Gastroesophageal sphincter (tissue), 4 donors: Measurements from ENCODE around the gene PODXL2. TPM values are rescaled to one million over a fixed set of nuclear protein-coding genes. Genes with fewer than 3 reads are reported as not detected.

ENCODE experiments used
- ATAC-seq: fragments of 150-250 bp; one replicate; pipeline ENCODE4 v1.9.1; 2016; ENCODE audit warnings: mild to moderate bottlenecking, moderate library complexity
- H3K27ac ChIP-seq, 4 donors: fragments of 200-600 bp; sonication (generic) in 3 of 4; 1 replicate in 3 of 4; 2 replicates in 1 of 4; pipeline ENCODE4 v1.5.1; 2016 to 2019
- H3K27me3 ChIP-seq: fragments of 200-600 bp; sonication (generic); one replicate; pipeline ENCODE4 v1.5.1; 2019
- H3K36me3 ChIP-seq, 2 donors: fragments of 200-600 bp; sonication (generic); one replicate each; pipeline ENCODE4 v1.5.1; 2019; ENCODE audit warnings: control low read depth in 1 of 2
- H3K4me1 ChIP-seq, 3 donors: fragments of 200-600 bp; sonication (generic); 1 replicate in 2 of 3; 2 replicates in 1 of 3; pipeline ENCODE4 v1.5.1; 2016 to 2019; ENCODE audit warnings: control low read depth in 2 of 3
- H3K4me3 ChIP-seq, 2 donors: fragments of 200-600 bp; sonication (generic); one replicate each; pipeline ENCODE4 v1.5.1; 2019; ENCODE audit warnings: mild to moderate bottlenecking in 1 of 2, moderate library complexity in 1 of 2
- H3K9me3 ChIP-seq, 3 donors: fragments of 200-600 bp; sonication (generic); one replicate each; pipeline ENCODE4 v1.5.1; 2017 to 2019; ENCODE audit warnings: control low read depth in 2 of 3
- CTCF ChIP-seq, 4 experiments: fragments of 200-600 bp in 2 of 4; fragments of 450-650 bp in 2 of 4; sonication (generic) in 1 of 4; IDR thresholded peaks; one replicate each; pipeline ENCODE4 v1.5.1; 2017 to 2019; ENCODE audit warnings: antibody characterized with exemption in 4 of 4, mild to moderate bottlenecking in 2 of 4, moderate library complexity in 2 of 4
- EP300 ChIP-seq: sonication (generic); formaldehyde crosslinking; IDR thresholded peaks from one replicate; pipeline ENCODE4 v1.6.1; 2017; ENCODE audit warnings: antibody characterized with exemption, mild to moderate bottlenecking
- POLR2A ChIP-seq, 2 donors: fragments of 450-650 bp; IDR thresholded peaks; one replicate each; pipeline ENCODE4 v1.6.1; 2017; ENCODE audit warnings: antibody characterized with exemption in 2 of 2, mild to moderate bottlenecking in 2 of 2, moderate library complexity in 1 of 2
- POLR2AphosphoS5 ChIP-seq: sonication (generic); formaldehyde crosslinking; IDR thresholded peaks from one replicate; pipeline ENCODE4 v1.6.1; 2017; ENCODE audit warnings: antibody characterized with exemption
- WGBS, 2 donors: methylation state at CpG; one replicate each; pipeline ENCODE4 v1.1.5; 2018; ENCODE audit warnings: low coverage in 1 of 2; 5-methylcytosine and 5-hydroxymethylcytosine counted together
- total RNA-seq, 4 donors: library from RNA; depleted of rRNA; stranded (reverse); fragments of >200 nt; gene quantifications; one replicate each; pipeline ENCODE4 v1.1.0, GENCODE V29; 2016

The PODXL2 gene
- total RNA-seq, 4 donors from 2014 or later, result 1.9 to 2.8 (median 2.3) TPM

DNA sequence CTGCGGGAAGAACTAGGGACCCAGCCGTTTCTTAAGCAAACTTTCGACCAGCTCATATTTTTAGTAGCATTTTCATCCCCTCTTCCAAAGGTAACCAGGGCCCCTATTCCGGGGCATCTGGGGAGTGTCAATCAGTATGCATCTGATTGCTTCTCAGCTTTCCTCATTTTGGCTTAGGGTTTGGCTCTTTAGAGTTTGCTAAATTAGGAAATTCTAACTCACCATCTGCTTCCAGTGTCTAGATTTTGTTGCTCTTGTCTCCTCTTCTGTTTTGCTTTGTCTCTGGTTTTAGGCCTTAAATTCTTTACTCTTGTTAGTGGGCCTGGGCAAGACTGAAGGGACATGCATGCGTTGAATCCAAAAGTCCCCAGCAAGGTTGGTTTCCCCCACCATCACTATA, 34.2 kb downstream of the PODXL2 start:
- Histone ChIP-seq H3K27ac (no peak overlapping the region), H3K4me3 (no peak overlapping the region), H3K27me3 (no peaks in the 10 kb centered on the region), H3K36me3 (no peaks in the 10 kb centered on the region), H3K4me1 (no peaks in the 10 kb centered on the region), H3K9me3 (no peaks in the 10 kb centered on the region)
- WGBS, 2 donors, result 78 to 93% methylated on average over 4 to 5 of the region's 5 CpGs
- TF ChIP-seq POLR2AphosphoS5 (no peak), CTCF (IDR thresholded peaks at IDR 0.05) (no peak), POLR2A (IDR thresholded peaks at IDR 0.05) (no peak), EP300 (no peak)
- no peak for ATAC-seq

GRCh38 chr3:127665165-127665564, 36.2 kb downstream of the PODXL2 start:
- TF ChIP-seq POLR2A (IDR thresholded peaks at IDR 0.05), result no peak
- 49 to 58% methylated on average over 2 of the region's 2 CpGs for WGBS, 2 donors
- no peaks in the 10 kb centered on the region for H3K27me3 ChIP-seq

DNA sequence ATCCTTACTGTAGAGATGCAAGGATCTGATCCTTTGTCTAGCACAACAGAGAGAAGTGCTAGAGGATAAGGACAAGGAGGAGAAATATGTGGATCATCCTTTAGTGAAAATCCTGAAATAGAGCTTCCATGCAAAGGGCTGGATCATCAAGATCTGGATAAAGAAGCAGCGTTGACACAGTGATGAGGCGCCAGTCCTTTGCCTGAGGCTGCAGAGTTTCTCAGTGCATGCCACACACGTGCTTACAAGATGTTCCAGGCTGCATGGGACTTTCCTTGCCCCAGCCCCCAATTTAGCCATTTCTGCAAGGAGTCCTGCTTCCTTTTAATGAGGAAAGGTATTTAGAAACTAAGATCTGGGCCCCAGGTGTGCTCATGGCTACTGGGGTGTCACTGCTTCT, 36.6 kb downstream of the PODXL2 start:
- 90 to 97% methylated on average over 3 of the region's 3 CpGs for WGBS, 2 donors
- no peak for ATAC-seq
- TF ChIP-seq POLR2A (IDR thresholded peaks at IDR 0.05) (no peak), EP300 (no peak)

More at GRCh38 chr3:127665165-127665564, 36.2 kb downstream of the PODXL2 start:
- Histone ChIP-seq H3K36me3 (no peaks in the 10 kb centered on the region), H3K4me1 (no peaks in the 10 kb centered on the region), H3K4me3 (no peak overlapping the region), H3K9me3 (no peaks in the 10 kb centered on the region), H3K27ac (no peak overlapping the region)
- ATAC-seq, result no peak

GRCh38 chr3:127666676-127667075, 37.7 kb downstream of the PODXL2 start:
- 60 to 100% methylated on average over 1 of the region's 2 CpGs for WGBS, 2 donors

More for the DNA sequence above, 36.6 kb downstream of the PODXL2 start:
- Histone ChIP-seq H3K4me3 (no peak overlapping the region), H3K4me1 (no peaks in the 10 kb centered on the region), H3K27ac (no peak overlapping the region), H3K9me3 (no peaks in the 10 kb centered on the region), H3K36me3 (no peaks in the 10 kb centered on the region), H3K27me3 (no peaks in the 10 kb centered on the region)

GRCh38 chr3:127667119-127667681, 38.2 kb downstream of the PODXL2 start:
- no peak for ATAC-seq

More at GRCh38 chr3:127666676-127667075, 37.7 kb downstream of the PODXL2 start:
- Histone ChIP-seq H3K9me3 (no peaks in the 10 kb centered on the region), H3K4me3 (no peak overlapping the region), H3K27me3 (no peaks in the 10 kb centered on the region), H3K27ac (no peak overlapping the region), H3K36me3 (no peaks in the 10 kb centered on the region), H3K4me1 (peaks cover 0 to 7% (median 3%) of the 10 kb centered on the region in 3 donors)
- no peak for TF ChIP-seq EP300
- TF ChIP-seq CTCF (IDR thresholded peaks at IDR 0.05), result no peak
- TF ChIP-seq POLR2A (IDR thresholded peaks at IDR 0.05), result no peak
- TF ChIP-seq POLR2AphosphoS5, result no peak
- ATAC-seq, result no peak

More at GRCh38 chr3:127667119-127667681, 38.2 kb downstream of the PODXL2 start:
- WGBS, 2 donors, result 66% methylated on average over 4 of the region's 6 CpGs; no CpG with 5 or more reads in 1 of the 2 donors
- peaks cover 0 to 12% (median 6%) of the 10 kb centered on the region in 3 donors for H3K4me1 ChIP-seq
- no peaks in the 10 kb centered on the region for H3K9me3 ChIP-seq
- no peak for TF ChIP-seq POLR2A (IDR thresholded peaks at IDR 0.05)
- TF ChIP-seq POLR2AphosphoS5, result no peak
- TF ChIP-seq CTCF (IDR thresholded peaks at IDR 0.05), result no peak
- TF ChIP-seq EP300, result no peak
- H3K27ac ChIP-seq, result no peak overlapping the region
- no peaks in the 10 kb centered on the region for H3K36me3 ChIP-seq
- H3K4me3 ChIP-seq, result no peak overlapping the region
- H3K27me3 ChIP-seq, result no peaks in the 10 kb centered on the region
